ENCODE measurements around the gene CLBA1. TPM values are rescaled to one million over a fixed set of nuclear protein-coding genes. Genes with fewer than 3 reads are reported as not detected.
"Not testable (repeated sequence)": the region's sequence is repeated elsewhere in the genome, so short reads cannot be mapped to it uniquely, and the experiment has no call there.

CLBA1 gene
- polyA plus RNA-seq, 1 of the 3 experiments (the other 2 are of a cell fraction): 18.5 TPM

DNA sequence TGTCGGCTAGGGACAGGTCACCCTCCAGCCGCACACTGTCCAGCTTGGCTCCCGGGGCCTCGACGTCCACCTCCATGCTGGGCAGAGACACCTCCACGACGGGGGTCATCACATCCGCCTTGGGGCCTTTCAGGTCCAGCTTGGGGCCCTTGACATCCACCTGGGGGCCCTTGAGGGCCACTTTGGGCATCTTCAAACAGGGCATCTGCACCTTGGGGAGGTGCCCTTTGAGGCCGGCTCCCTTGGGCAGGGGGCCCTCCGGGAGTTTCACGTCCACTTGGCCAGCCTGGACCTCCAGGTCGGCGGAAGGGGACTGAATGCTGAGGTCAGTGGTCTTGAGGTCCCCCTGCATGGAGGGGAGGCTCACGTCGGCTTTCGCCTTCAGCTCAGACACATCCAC is 43.0 kb upstream of the CLBA1 start:
- Histone ChIP-seq H3K4me2 (no peak overlapping the region), H3K4me3 (ENCODE audit: low read depth in 2 of 2, low read length in 1 of 2) (no peak overlapping the region), H4K20me1 (ENCODE audit: insufficient read depth) (no peaks in the 10 kb centered on the region), H3K79me2 (ENCODE audit: insufficient read depth) (no peaks in the 10 kb centered on the region), H3K9ac (no peak overlapping the region), H3K27ac (ENCODE audit: low read depth in 2 of 2, low read length in 1 of 2) (no peak overlapping the region), H3K4me1 (ENCODE audit: control insufficient read depth in 1 of 2, insufficient read depth in 2 of 2, low read depth in 1 of 2, low read length in 1 of 2) (no peaks in the 10 kb centered on the region), H2AFZ (ENCODE audit: low read depth) (no peak overlapping the region), H3K36me3 (replicated peaks in 1 of 2; ENCODE audit: control insufficient read depth in 1 of 2, insufficient read depth in 2 of 2, low read length in 1 of 2) (peaks cover 7 to 24% of the 10 kb centered on the region in 2 experiments), H3K9me3 (no peaks in the 10 kb centered on the region), H3K27me3 (ENCODE audit: insufficient read depth) (no peaks in the 10 kb centered on the region), H3F3A (replicated peaks; ENCODE audit: insufficient read depth) (peaks cover under 1% of the 10 kb centered on the region), H3K9me2 (no peaks in the 10 kb centered on the region)
- ChIA-PET POLR2A (no interaction called here), CTCF (interaction anchor here (2.4 kb wide), 1 partner anchor 9 kb away, joined by 9 read pairs; no protein-coding TSS in a partner anchor)
- DNase-seq: no peak
- WGBS (ENCODE audit: low lambda C conversion rate): 99% methylated on average over 8 of the region's 16 CpGs
- TF ChIP-seq MEF2A (IDR thresholded peaks at IDR 0.05; ENCODE audit: borderline replicate concordance, low read depth): no peak
- no peak for TF ChIP-seq FOXJ3 (CRISPR knock-in tag; IDR thresholded peaks at IDR 0.05)
- TF ChIP-seq EZH2phosphoT487 (IDR thresholded peaks at IDR 0.05; ENCODE audit: borderline replicate concordance, low read depth): no peak
- TF ChIP-seq, protein P1, sequence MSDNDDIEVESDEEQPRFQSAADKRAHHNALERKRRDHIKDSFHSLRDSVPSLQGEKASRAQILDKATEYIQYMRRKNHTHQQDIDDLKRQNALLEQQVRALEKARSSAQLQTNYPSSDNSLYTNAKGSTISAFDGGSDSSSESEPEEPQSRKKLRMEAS (IDR thresholded peaks at IDR 0.05; ENCODE audit: low read depth): no peak
- TF ChIP-seq, protein P2, sequence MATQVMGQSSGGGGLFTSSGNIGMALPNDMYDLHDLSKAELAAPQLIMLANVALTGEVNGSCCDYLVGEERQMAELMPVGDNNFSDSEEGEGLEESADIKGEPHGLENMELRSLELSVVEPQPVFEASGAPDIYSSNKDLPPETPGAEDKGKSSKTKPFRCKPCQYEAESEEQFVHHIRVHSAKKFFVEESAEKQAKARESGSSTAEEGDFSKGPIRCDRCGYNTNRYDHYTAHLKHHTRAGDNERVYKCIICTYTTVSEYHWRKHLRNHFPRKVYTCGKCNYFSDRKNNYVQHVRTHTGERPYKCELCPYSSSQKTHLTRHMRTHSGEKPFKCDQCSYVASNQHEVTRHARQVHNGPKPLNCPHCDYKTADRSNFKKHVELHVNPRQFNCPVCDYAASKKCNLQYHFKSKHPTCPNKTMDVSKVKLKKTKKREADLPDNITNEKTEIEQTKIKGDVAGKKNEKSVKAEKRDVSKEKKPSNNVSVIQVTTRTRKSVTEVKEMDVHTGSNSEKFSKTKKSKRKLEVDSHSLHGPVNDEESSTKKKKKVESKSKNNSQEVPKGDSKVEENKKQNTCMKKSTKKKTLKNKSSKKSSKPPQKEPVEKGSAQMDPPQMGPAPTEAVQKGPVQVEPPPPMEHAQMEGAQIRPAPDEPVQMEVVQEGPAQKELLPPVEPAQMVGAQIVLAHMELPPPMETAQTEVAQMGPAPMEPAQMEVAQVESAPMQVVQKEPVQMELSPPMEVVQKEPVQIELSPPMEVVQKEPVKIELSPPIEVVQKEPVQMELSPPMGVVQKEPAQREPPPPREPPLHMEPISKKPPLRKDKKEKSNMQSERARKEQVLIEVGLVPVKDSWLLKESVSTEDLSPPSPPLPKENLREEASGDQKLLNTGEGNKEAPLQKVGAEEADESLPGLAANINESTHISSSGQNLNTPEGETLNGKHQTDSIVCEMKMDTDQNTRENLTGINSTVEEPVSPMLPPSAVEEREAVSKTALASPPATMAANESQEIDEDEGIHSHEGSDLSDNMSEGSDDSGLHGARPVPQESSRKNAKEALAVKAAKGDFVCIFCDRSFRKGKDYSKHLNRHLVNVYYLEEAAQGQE (IDR thresholded peaks at IDR 0.05; ENCODE audit: low read depth, low read length): no peak
- TF ChIP-seq, protein P3, sequence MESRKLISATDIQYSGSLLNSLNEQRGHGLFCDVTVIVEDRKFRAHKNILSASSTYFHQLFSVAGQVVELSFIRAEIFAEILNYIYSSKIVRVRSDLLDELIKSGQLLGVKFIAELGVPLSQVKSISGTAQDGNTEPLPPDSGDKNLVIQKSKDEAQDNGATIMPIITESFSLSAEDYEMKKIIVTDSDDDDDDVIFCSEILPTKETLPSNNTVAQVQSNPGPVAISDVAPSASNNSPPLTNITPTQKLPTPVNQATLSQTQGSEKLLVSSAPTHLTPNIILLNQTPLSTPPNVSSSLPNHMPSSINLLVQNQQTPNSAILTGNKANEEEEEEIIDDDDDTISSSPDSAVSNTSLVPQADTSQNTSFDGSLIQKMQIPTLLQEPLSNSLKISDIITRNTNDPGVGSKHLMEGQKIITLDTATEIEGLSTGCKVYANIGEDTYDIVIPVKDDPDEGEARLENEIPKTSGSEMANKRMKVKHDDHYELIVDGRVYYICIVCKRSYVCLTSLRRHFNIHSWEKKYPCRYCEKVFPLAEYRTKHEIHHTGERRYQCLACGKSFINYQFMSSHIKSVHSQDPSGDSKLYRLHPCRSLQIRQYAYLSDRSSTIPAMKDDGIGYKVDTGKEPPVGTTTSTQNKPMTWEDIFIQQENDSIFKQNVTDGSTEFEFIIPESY (IDR thresholded peaks at IDR 0.05; ENCODE audit: borderline replicate concordance, low read depth): no peak
- TF ChIP-seq SMC3 (IDR thresholded peaks at IDR 0.05; ENCODE audit: low read depth, low read length): no peak
- TF ChIP-seq RCOR1 (IDR thresholded peaks at IDR 0.05; ENCODE audit: low read length): no peak
- TF ChIP-seq NFIC (IDR thresholded peaks at IDR 0.05; ENCODE audit: borderline replicate concordance): no peak
- TF ChIP-seq, protein P4, sequence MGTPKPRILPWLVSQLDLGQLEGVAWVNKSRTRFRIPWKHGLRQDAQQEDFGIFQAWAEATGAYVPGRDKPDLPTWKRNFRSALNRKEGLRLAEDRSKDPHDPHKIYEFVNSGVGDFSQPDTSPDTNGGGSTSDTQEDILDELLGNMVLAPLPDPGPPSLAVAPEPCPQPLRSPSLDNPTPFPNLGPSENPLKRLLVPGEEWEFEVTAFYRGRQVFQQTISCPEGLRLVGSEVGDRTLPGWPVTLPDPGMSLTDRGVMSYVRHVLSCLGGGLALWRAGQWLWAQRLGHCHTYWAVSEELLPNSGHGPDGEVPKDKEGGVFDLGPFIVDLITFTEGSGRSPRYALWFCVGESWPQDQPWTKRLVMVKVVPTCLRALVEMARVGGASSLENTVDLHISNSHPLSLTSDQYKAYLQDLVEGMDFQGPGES (IDR thresholded peaks at IDR 0.05; ENCODE audit: low read depth, low read length): no peak
- TF ChIP-seq ELF1 (IDR thresholded peaks at IDR 0.05): no peak
- no peak for TF ChIP-seq TEAD4 (IDR thresholded peaks at IDR 0.05; ENCODE audit: borderline replicate concordance, insufficient read depth)
- no peak for TF ChIP-seq MXI1 (IDR thresholded peaks at IDR 0.05; ENCODE audit: low read depth, low read length)
- no peak for TF ChIP-seq CHD2 (IDR thresholded peaks at IDR 0.05; ENCODE audit: low read length, partially characterized antibody)
- TF ChIP-seq EP300 (IDR thresholded peaks at IDR 0.05; ENCODE audit: borderline replicate concordance in 1 of 2, low read depth in 1 of 2, low read length in 1 of 2): no peak
- TF ChIP-seq TAF1 (IDR thresholded peaks at IDR 0.05; ENCODE audit: borderline replicate concordance, low read depth, low read length): no peak
- no peak for TF ChIP-seq YY1 (IDR thresholded peaks at IDR 0.05; ENCODE audit: low read depth)

DNA sequence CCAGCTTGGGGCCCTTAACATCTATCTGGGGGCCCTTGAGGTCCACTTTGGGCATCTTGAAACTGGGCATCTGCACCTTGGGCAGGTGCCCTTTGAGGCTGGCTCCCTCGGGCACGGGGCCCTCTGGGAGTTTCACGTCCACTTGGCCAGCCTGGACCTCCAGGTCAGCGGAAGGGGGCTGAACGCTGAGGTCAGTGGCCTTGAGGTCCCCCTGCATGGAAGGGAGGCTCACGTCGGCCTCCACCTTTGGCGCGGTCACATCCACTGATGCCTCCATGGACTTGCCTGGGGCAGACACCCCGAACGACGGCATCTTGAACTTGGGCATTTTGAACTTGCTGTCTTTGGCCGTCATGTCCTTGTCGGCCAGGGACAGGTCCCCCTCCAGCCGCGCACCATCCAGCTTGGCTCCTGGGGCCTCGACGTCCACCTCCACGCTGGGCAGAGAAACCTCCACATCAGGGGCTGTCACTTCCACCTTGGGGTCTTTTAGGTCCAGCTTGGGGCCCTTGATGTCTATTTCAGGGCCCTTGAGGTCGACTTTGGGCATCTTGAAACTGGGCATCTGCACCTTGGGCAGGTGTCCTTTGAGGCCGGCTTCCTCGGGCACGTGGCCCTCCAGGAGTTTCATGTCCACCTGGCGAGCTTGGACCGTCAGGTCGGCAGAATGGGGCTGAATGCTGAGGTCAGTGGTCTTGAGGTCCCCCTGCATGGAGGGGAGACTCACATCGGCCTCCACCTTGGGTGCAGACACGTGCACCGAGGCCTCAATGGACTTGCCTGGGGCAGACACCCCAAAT is 42.2 kb upstream of the CLBA1 start:
- H3F3A ChIP-seq (replicated peaks; ENCODE audit: insufficient read depth); H3K4me1 ChIP-seq (ENCODE audit: control insufficient read depth in 1 of 2, insufficient read depth in 2 of 2, low read depth in 1 of 2, low read length in 1 of 2); POLR2A ChIA-PET; H3K9me2 ChIP-seq; H3K27me3 ChIP-seq (ENCODE audit: insufficient read depth); H3K4me2 ChIP-seq; H2AFZ ChIP-seq (ENCODE audit: low read depth); H3K4me3 ChIP-seq (ENCODE audit: low read depth in 2 of 2, low read length in 1 of 2); H4K20me1 ChIP-seq (ENCODE audit: insufficient read depth); H3K79me2 ChIP-seq (ENCODE audit: insufficient read depth); H3K9ac ChIP-seq; DNase-seq; H3K27ac ChIP-seq (ENCODE audit: low read depth in 2 of 2, low read length in 1 of 2); H3K9me3 ChIP-seq: not testable (repeated sequence)
- 93% methylated on average over 17 of the region's 29 CpGs for WGBS (ENCODE audit: low lambda C conversion rate)
- peaks cover 3 to 21% of the 10 kb centered on the region in 2 experiments for H3K36me3 ChIP-seq (replicated peaks in 1 of 2; ENCODE audit: control insufficient read depth in 1 of 2, insufficient read depth in 2 of 2, low read length in 1 of 2)
- CTCF ChIA-PET: interaction anchor here (0.8 to 2.4 kb wide), 2 partner anchors 10 to 33 kb away, joined by 4 to 9 read pairs; no protein-coding TSS in a partner anchor
